ENCODE data around the gene SPTBN4.
"Not testable (repeated sequence)": the region's sequence is repeated elsewhere in the genome, so short reads cannot be mapped to it uniquely, and the experiment has no call there.

Gene SPTBN4

DNA sequence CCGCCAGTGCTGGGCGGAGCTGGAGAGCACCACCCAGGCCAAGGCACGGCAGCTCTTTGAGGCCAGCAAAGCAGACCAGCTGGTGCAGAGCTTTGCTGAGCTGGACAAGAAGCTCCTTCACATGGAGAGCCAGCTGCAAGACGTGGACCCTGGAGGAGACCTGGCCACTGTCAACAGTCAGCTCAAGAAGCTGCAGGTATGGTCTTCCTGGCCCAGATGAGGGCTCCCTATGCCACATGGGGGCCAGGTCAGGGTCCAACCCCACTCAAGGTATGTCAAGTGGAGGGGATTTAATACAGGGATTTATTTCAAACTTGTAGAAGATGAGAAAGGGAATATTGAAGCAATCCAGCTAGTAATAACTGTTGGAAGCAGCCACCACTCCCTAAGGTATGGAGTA lies 67.3 kb downstream of the SPTBN4 start:
- no peak for DNase-seq

GRCh38 chr19:40539070-40539469 lies 72.3 kb downstream of the SPTBN4 start:
- DNase-seq: no peak

GRCh38 chr19:40542202-40542859 lies 75.5 kb downstream of the SPTBN4 start:
- no peak for DNase-seq

DNA sequence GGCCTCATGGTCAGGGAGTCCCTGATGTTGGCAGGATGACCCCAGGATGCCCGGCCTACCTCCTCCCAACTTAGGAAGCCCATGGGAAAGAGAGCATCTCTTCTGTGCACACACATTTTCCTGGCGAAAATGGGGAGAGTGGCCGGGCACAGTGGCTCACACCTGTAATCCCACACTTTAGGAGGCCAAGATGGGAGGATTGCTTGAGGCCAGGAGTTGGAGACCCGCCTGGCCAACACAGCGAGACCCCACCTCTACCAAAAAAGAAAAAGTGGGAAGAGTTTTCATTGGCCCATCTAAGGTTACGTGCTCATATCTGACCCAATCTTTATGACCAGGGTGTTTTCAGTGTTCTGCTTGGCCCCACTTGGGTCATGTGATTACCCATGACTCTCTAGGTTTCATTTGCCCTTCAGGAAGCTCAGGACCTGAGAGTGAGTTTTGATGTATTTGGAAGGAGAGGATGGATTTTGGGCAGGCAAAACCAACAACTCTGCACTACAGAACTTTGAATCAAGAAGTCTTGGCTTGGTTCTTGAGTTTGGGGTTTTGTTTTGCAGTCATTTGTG lies 76.3 kb downstream of the SPTBN4 start:
- no peak for DNase-seq

- not testable (repeated sequence) for DNase-seq
Observed at GRCh38 chr19:40546153-40546841, 79.5 kb downstream of the SPTBN4 start.

- not testable (repeated sequence) for DNase-seq
Observed at GRCh38 chr19:40547190-40547589, 80.4 kb downstream of the SPTBN4 start.

DNA sequence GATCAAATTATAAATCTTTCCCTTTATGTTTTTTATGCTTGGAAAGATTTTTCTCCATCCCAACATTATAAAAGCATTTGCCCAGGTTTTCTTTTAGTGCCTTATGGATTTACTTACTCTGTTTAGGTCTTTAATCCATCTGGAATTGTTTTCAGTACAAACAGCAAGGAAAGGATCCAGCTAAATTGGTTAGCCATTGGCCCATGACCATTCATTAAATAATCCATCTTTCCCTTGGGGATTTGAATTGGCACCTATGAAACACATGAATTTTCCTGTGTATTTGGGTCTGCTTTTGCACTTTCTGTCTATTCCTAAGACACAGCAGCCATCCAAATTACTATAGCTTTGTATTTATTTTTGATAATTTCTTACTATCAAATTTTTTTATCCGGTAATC lies 81.0 kb downstream of the SPTBN4 start:
- no peak for DNase-seq

DNA sequence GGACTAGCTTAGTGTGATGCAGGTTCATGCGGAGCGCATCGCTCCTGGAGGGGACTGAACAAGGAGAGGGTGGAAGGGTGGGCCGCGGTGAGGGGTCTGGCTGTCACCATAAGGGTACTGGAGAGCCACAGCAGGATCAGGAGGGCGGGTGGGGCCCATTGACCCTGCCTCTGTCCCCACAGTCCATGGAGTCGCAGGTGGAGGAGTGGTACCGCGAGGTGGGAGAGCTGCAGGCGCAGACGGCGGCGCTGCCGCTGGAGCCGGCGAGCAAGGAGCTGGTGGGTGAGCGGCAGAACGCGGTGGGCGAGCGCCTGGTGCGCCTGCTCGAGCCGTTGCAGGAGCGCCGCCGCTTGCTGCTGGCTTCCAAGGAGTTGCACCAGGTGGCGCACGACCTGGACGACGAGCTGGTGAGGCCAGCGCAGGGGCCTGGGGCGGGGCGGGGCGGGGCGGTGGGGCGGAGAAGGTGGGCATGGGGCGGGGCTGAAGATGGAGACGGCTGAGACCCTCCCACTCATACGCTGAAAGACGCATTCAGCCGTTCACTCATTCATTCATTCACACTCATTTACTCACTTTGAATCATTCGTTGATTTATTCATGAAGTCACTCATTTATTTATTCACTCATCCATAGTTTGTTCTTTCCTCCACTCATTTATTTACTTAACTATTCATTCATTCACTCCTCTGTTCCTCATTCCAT lies 82.4 kb downstream of the SPTBN4 start:
- peak; percentile 79 for DNase-seq

DNA sequence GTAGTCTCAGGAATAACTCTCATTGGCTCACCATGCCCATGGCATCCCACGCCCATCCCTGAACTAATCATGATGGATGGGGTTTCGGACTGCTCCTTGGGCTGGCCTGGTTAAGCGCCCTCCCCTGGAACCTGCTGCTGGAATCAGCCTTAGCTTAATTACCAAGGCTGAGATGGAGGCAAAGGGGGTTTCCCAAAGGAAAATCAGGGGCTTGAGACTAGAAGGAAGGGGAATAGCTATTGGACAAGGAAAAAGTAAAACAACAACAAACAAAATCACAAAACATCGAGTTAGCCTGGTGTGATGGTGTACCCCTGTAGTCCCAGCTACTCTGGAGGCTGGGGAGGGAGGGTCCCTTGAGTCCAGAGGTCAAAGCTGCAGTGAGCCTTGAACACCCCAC lies 84.2 kb downstream of the SPTBN4 start:
- no peak for DNase-seq

GRCh38 chr19:40552848-40553247 lies 86.0 kb downstream of the SPTBN4 start:
- DNase-seq: no peak

DNA sequence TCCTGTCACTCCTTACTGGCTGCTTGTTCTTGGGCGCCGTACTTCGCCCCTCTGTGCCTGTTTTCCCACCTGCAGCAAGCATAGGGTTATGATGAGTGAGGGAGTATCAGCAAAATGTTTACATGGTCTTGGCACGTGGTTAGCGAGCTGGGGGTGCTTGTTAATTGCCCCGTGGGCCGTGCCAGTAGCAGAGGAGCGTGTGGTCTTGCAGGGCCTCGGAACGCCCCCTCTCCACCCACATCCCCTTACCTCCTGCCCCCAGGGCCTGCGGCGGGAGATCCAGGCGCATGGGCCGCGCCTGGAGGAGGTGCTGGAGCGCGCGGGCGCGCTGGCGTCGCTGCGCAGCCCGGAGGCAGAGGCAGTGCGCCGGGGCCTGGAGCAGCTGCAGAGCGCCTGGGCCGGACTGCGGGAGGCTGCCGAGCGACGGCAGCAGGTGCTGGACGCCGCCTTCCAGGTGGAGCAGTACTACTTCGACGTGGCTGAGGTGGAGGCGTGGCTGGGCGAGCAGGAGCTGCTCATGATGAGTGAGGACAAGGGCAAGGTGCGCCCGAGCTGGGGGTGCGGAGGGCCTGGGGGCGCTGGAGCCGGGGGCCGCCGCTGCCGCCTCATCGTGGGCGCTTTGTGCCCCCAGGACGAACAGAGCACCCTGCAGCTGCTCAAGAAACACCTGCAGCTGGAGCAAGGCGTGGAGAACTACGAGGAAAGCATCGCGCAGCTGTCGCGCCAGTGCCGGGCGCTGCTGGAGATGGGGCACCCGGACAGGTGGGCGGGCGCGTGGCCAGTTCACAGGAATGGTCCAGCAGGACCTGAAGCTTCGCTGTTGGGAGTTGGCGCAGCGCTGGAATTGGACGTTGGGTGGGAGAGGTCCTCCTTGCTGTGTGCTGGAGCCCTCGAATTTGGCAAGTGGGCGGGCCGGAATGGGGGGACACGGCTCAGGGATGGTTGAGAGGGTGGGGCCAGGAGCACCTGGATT lies 87.4 kb downstream of the SPTBN4 start:
- no peak for DNase-seq

GRCh38 chr19:40555978-40556689 lies 89.3 kb downstream of the SPTBN4 start:
- no peak for DNase-seq

- DNase-seq: no peak
Observed at GRCh38 chr19:40556953-40557530, 90.2 kb downstream of the SPTBN4 start.

- DNase-seq: no peak
Observed at GRCh38 chr19:40559394-40559793, 92.6 kb downstream of the SPTBN4 start.

- DNase-seq: no peak
Observed at GRCh38 chr19:40560092-40560507, 93.3 kb downstream of the SPTBN4 start.

DNA sequence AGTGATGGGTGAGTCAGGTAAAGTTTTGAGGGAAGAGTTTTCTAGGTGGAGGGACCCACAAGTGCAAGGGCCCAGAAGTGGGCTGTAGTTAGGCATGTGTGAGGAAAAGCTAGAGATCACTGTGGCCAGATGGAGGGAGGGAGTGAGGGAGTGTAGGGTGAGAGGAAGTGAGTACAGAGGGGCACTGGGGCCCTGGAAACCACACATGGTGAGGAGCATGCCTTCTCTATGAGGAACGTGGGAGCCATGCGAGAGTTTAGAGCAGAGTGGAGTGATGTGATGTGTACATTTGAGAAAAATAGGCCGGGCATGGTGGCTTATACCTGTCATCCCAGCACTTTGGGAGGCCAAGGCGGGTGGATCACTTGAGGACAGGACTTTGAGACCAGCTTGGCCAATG lies 95.1 kb downstream of the SPTBN4 start:
- DNase-seq: no peak

- not testable (repeated sequence) for DNase-seq
Observed at GRCh38 chr19:40564535-40564934, 97.7 kb downstream of the SPTBN4 start.

- DNase-seq: no peak
Observed at GRCh38 chr19:40565355-40565754, 98.6 kb downstream of the SPTBN4 start.

DNA sequence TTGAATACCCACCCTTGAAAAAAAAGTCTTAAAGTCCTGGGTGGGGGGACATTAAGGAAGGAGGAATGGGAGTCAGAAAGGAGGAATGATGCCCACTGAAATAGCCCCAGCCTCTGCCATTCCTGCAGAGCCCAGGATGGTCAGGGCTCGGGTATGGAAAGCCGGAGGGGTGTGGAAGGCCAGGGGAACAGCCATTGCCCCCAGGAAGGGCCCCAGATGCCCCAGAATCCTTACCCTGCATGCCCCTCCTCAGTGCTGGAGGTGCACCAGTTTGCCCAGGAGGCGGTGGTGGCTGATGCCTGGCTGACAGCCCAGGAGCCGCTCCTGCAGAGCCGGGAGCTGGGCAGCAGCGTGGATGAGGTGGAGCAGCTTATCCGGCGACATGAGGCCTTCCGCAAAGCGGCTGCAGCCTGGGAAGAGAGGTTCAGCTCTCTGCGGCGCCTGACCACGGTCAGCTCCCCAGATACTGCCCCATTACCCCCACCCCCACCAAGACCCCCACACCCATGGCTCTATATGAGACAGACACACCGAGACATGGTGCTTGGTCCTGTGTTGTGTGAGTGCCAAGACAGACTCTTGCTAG lies 99.2 kb downstream of the SPTBN4 start:
- no peak for DNase-seq

DNA sequence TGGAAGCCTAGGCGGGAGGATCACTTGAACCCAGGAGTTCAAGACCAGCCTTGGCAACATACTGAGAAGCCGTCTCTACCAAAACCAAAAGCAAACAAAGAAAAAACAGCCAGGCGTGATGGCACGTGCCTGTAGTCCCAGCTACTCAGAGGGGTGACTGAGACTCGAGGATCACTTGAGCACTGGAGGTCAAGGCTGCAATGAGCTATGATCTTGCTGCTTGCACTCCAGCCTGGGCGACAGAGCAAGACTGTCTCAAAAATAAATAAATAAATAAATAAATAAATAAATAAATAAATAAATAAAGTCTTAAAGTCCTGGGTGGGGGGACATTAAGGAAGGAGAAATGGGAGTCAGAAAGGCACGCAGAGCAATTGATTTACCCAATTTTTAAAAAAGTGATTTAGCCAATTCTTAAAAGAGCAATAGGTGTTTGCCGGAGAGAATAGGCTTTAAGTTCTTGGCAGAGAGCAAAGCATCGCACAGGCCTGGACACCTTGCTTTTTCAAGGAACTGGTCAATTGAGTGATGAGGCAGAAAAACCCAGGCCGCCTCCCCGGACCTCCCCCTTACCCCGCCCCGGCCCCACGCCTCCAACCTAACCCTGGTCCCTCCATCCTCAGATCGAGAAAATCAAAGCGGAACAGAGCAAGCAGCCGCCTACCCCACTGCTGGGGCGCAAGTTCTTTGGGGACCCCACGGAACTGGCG lies 100.4 kb downstream of the SPTBN4 start:
- DNase-seq: no peak
